ENCODE data around the gene ATP10B. TPM values are rescaled to one million over a fixed set of nuclear protein-coding genes. Genes with fewer than 3 reads are reported as not detected.

Gene ATP10B
- total RNA-seq, 2 donors from 2014 or later, result 0.99 TPM; not detected in 1

GRCh38 chr5:160668356-160668755 is 183.7 kb downstream of the ATP10B start:
- no peak overlapping the region for H3K4me3 ChIP-seq
- ATAC-seq (ENCODE audit: insufficient number of reproducible peaks, low FRiP score, low read depth) (no peak), DNase-seq (ENCODE audit: low spot score) (no peak)
- H3K36me3 ChIP-seq, result no peaks in the 10 kb centered on the region
- no peaks in the 10 kb centered on the region for H3K4me1 ChIP-seq (ENCODE audit: control insufficient read depth in 1 of 2, low read depth in 2 of 2)
- no peak overlapping the region for H3K27ac ChIP-seq
- no peaks in the 10 kb centered on the region for H3K9me3 ChIP-seq
- TF ChIP-seq, protein P1, sequence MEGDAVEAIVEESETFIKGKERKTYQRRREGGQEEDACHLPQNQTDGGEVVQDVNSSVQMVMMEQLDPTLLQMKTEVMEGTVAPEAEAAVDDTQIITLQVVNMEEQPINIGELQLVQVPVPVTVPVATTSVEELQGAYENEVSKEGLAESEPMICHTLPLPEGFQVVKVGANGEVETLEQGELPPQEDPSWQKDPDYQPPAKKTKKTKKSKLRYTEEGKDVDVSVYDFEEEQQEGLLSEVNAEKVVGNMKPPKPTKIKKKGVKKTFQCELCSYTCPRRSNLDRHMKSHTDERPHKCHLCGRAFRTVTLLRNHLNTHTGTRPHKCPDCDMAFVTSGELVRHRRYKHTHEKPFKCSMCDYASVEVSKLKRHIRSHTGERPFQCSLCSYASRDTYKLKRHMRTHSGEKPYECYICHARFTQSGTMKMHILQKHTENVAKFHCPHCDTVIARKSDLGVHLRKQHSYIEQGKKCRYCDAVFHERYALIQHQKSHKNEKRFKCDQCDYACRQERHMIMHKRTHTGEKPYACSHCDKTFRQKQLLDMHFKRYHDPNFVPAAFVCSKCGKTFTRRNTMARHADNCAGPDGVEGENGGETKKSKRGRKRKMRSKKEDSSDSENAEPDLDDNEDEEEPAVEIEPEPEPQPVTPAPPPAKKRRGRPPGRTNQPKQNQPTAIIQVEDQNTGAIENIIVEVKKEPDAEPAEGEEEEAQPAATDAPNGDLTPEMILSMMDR (IDR thresholded peaks at IDR 0.05), result no peak
- H3K27me3 ChIP-seq (replicated peaks; ENCODE audit: insufficient read depth), result no peaks in the 10 kb centered on the region

GRCh38 chr5:160667160-160667559 is 184.9 kb downstream of the ATP10B start:
- no peaks in the 10 kb centered on the region for H3K9me3 ChIP-seq
- H3K36me3 ChIP-seq, result no peaks in the 10 kb centered on the region
- H3K4me3 ChIP-seq, result no peak overlapping the region
- no peak for ATAC-seq (ENCODE audit: insufficient number of reproducible peaks, low FRiP score, low read depth)
- H3K4me1 ChIP-seq (ENCODE audit: control insufficient read depth in 1 of 2, low read depth in 2 of 2), result no peaks in the 10 kb centered on the region
- no peak overlapping the region for H3K27ac ChIP-seq
- no peaks in the 10 kb centered on the region for H3K27me3 ChIP-seq (replicated peaks; ENCODE audit: insufficient read depth)
- DNase-seq (ENCODE audit: low spot score), result no peak
- TF ChIP-seq, protein P1 (IDR thresholded peaks at IDR 0.05), result no peak

DNA sequence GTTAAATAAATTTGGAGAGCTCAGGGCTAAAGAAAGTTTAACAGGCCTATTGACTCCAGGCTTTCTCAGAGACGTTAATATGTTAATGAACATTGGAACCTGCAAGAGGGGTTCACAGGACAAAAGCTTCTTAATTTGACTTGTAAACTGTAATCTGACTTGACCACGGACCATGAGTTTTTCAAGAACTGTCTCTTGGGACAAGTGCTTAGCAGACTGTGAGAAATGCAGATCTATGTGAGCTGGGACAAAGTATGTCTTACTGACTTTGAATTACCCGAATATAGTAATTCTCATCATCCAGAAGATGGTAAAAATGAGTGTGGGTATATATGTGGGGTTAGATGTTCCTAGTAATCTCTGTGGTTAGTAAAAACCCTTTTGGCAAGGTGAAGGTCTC is 186.6 kb downstream of the ATP10B start:
- no peaks in the 10 kb centered on the region for H3K9me3 ChIP-seq
- DNase-seq (ENCODE audit: low spot score) (no peak), ATAC-seq (ENCODE audit: insufficient number of reproducible peaks, low FRiP score, low read depth) (no peak)
- no peak overlapping the region for H3K4me3 ChIP-seq
- H3K27me3 ChIP-seq (replicated peaks; ENCODE audit: insufficient read depth), result no peaks in the 10 kb centered on the region
- H3K36me3 ChIP-seq, result no peaks in the 10 kb centered on the region
- H3K4me1 ChIP-seq (ENCODE audit: control insufficient read depth in 1 of 2, low read depth in 2 of 2), result no peaks in the 10 kb centered on the region
- H3K27ac ChIP-seq, result no peak overlapping the region
- TF ChIP-seq, protein P1 (IDR thresholded peaks at IDR 0.05), result no peak

DNA sequence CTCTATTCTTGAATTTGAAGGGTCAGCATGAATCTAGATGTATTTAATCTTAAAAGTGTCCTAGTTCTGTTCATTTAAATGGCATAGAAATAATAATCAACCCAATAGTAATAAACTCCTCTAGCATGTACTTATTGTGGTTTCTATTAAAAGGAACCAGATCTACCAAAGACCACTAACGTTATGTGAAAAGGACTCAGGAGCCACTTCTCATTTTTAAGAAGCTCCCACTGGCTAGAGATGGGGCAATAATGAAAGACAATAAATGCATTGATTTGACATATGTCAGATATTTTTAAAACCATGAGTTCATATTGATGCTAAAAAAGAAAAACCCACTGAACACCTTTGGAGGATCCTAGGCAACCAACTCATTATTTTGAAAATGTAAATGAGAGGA is 191.9 kb downstream of the ATP10B start:
- DNase-seq (ENCODE audit: low spot score) (no peak), ATAC-seq (ENCODE audit: insufficient number of reproducible peaks, low FRiP score, low read depth) (no peak)
- no peaks in the 10 kb centered on the region for H3K4me1 ChIP-seq (ENCODE audit: control insufficient read depth in 1 of 2, low read depth in 2 of 2)
- H3K36me3 ChIP-seq, result no peaks in the 10 kb centered on the region
- no peaks in the 10 kb centered on the region for H3K27me3 ChIP-seq (replicated peaks; ENCODE audit: insufficient read depth)
- no peak overlapping the region for H3K4me3 ChIP-seq
- H3K9me3 ChIP-seq, result no peaks in the 10 kb centered on the region
- TF ChIP-seq, protein P1 (IDR thresholded peaks at IDR 0.05), result no peak
- H3K27ac ChIP-seq, result no peak overlapping the region

- ATAC-seq (ENCODE audit: insufficient number of reproducible peaks, low FRiP score, low read depth) (no peak), DNase-seq (ENCODE audit: low spot score) (no peak)
- Histone ChIP-seq H3K27ac (no peak overlapping the region), H3K36me3 (no peaks in the 10 kb centered on the region), H3K4me3 (no peak overlapping the region), H3K9me3 (no peaks in the 10 kb centered on the region), H3K4me1 (ENCODE audit: control insufficient read depth in 1 of 2, low read depth in 2 of 2) (no peaks in the 10 kb centered on the region), H3K27me3 (replicated peaks; ENCODE audit: insufficient read depth) (no peaks in the 10 kb centered on the region)
- TF ChIP-seq, protein P1 (IDR thresholded peaks at IDR 0.05), result no peak
Observed at GRCh38 chr5:160657622-160658458, 194.2 kb downstream of the ATP10B start.

Measured in thoracic aorta (tissue), 2 donors.